ENCODE measurements around the gene MCRIP1.

MCRIP1 gene

DNA sequence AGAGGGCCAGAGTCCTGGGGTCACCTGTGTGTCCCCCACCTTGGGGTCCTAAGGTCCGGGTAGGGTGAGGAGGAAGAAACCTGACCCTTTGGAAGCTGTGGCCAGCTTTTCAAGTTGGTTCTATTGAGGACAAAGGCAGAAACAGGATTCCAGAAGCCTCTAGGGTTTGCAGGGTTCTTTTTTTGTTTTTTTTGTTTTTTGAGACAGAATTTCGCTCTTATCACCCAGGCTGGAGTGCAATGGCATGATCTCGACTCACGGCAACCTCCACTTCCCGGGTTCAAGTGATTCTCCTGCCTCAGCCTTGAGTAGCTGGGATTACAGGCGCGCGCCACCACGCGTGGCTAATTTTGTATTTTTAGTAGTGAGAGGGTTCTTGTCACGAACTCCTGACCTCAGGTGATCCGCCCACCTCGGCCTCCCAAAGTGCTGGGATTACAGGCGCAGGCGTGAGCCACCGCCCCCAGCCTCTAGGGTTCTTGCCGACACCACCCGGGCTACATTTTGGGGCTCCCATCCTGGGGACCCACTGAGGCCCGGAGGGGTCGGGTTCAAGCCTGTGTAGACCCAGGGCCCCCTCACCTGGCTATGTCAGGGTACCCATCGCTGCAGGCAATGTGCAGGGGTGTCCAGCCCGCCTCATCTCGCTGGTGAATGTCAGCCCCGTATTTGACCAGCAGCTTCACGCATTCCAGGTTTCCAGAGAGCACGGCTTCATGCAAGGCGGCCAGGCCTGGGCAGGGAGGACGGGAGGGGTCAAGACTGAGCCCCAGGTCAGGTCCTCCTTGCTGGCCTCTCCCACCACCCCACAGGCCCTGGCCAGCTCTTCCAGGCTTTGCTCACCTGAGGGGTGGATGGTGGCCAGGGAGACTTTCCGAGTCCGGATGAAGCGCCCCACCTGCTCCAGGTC lies 1.1 kb upstream of the MCRIP1 start:
- TF ChIP-seq PPARA (CRISPR knock-in tag; IDR thresholded peaks at IDR 0.05; ENCODE audit: borderline replicate concordance) (no peak), GLIS3 (CRISPR knock-in tag; IDR thresholded peaks at IDR 0.05) (no peak)
- no peak for ATAC-seq

DNA sequence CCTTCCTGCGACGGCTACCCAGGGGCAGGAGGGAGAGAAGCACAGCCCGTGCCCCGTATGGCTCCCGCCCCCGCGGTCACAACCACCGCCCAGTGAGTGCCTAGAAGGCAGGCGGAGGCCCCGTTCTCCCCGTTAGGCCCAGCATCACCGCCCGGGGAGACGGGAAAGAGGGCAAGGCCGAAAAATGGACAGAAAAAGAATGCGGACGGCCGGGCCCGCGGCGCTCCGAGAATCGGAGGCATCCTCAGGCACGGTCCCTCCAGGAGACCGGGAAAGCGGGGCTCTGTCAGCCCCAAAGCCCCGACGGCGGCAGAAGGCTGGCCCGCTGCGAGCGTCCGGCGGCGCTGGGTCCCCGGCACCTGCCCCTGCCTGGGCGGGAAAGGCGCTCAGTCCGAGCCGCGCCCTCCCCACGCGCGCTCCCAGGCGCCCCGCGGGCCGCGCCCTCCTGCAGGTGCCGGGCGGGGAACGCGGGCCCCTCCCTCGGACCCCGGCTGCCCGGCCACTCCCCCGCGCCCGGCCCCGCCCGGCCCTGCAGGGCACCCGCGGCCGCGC lies 407 bp downstream of the MCRIP1 start:
- ATAC-seq, result peak; percentile 55
- TF ChIP-seq RARB (CRISPR knock-in tag; IDR thresholded peaks at IDR 0.05) (no peak), ISL1 (CRISPR knock-in tag; IDR thresholded peaks at IDR 0.05) (no peak), OSR1 (CRISPR knock-in tag; IDR thresholded peaks at IDR 0.05) (no peak), ARNTL (CRISPR knock-in tag; IDR thresholded peaks at IDR 0.05; ENCODE audit: borderline replicate concordance, low read depth) (no peak), SNAI2 (CRISPR knock-in tag; IDR thresholded peaks at IDR 0.05) (peak; percentile 69; the same call in 1 of the 2 replicates), ESRRG (CRISPR knock-in tag; IDR thresholded peaks at IDR 0.05) (0 out of 2 replicates have a peak, but pooled peaks have one; percentile 14), ZNF70 (CRISPR knock-in tag; IDR thresholded peaks at IDR 0.05) (no peak)
- TF ChIP-seq, protein P1, sequence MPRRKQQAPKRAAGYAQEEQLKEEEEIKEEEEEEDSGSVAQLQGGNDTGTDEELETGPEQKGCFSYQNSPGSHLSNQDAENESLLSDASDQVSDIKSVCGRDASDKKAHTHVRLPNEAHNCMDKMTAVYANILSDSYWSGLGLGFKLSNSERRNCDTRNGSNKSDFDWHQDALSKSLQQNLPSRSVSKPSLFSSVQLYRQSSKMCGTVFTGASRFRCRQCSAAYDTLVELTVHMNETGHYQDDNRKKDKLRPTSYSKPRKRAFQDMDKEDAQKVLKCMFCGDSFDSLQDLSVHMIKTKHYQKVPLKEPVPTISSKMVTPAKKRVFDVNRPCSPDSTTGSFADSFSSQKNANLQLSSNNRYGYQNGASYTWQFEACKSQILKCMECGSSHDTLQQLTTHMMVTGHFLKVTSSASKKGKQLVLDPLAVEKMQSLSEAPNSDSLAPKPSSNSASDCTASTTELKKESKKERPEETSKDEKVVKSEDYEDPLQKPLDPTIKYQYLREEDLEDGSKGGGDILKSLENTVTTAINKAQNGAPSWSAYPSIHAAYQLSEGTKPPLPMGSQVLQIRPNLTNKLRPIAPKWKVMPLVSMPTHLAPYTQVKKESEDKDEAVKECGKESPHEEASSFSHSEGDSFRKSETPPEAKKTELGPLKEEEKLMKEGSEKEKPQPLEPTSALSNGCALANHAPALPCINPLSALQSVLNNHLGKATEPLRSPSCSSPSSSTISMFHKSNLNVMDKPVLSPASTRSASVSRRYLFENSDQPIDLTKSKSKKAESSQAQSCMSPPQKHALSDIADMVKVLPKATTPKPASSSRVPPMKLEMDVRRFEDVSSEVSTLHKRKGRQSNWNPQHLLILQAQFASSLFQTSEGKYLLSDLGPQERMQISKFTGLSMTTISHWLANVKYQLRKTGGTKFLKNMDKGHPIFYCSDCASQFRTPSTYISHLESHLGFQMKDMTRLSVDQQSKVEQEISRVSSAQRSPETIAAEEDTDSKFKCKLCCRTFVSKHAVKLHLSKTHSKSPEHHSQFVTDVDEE (CRISPR knock-in tag; IDR thresholded peaks at IDR 0.05), result no peak

DNA sequence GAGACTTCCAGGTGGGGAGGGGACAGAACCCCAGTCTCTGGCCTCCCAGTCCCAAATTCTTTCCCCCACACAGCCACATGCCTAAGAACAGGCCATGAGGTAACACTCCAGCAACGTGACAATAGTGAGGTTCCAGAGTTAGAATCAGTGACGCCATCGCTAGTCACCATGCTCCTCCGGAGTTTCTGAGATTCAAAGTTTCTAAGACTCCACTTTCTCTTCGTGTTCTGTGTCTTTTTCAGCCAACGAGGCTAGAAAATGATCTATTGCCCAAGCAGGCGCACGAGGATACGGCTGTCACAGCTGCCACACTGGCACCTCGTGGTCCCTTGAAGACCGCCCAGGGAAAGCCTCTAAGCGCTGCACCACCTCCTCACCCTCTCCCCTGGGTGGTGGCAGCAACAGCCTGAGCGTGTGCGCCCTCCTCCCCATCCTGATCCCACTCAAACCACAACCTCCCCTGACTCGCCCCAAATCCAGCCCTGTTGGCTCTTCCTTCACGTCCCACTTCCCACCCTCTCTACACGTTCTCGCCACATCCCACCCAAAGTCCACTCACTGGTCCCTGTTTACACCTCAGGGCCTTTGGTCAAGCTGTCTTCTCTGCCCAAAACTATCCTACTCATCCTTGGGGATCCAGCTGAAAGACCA lies 1.0 kb downstream of the MCRIP1 start:
- no peak for TF ChIP-seq RARB (CRISPR knock-in tag; IDR thresholded peaks at IDR 0.05)
- ATAC-seq, result peak; percentile 37

DNA sequence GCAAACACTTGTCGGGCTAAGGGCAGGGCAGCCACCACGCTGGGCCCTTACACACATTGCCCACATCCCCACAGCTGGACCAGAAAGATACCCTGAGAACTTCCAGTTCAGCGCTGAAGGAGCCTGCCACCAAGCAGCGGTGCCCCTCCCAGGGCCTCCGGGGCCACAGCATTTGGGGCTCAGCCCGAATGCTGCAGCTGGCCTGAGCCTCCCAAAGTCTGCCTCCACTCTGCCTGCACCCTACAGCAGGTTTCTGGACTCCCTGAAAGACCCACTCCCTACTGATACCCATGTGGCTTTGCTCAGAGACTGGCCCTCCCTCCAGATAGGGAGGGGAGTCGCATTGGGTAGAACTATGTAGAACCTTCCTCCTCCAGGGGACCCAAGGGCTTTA lies 1.5 kb downstream of the MCRIP1 start:
- ATAC-seq, result no peak
- TF ChIP-seq TOX (CRISPR knock-in tag; IDR thresholded peaks at IDR 0.05; ENCODE audit: borderline replicate concordance) (no peak), ZC3H10 (CRISPR knock-in tag; IDR thresholded peaks at IDR 0.05) (no peak), ISL1 (CRISPR knock-in tag; IDR thresholded peaks at IDR 0.05) (no peak), OSR1 (CRISPR knock-in tag; IDR thresholded peaks at IDR 0.05) (no peak), ZNF8 (CRISPR knock-in tag; IDR thresholded peaks at IDR 0.05) (no peak), PPARA (CRISPR knock-in tag; IDR thresholded peaks at IDR 0.05; ENCODE audit: borderline replicate concordance) (no peak), RARB (CRISPR knock-in tag; IDR thresholded peaks at IDR 0.05) (no peak), GLIS3 (CRISPR knock-in tag; IDR thresholded peaks at IDR 0.05) (no peak), SNAI2 (CRISPR knock-in tag; IDR thresholded peaks at IDR 0.05) (no peak), ARNTL (CRISPR knock-in tag; IDR thresholded peaks at IDR 0.05; ENCODE audit: borderline replicate concordance, low read depth) (no peak), ESRRG (CRISPR knock-in tag; IDR thresholded peaks at IDR 0.05) (no peak), ZNF70 (CRISPR knock-in tag; IDR thresholded peaks at IDR 0.05) (no peak), BACH2 (CRISPR knock-in tag; IDR thresholded peaks at IDR 0.05; ENCODE audit: borderline replicate concordance) (no peak), ZFP30 (CRISPR knock-in tag; IDR thresholded peaks at IDR 0.05) (no peak), ZFP3 (CRISPR knock-in tag; IDR thresholded peaks at IDR 0.05) (no peak), TCF4 (CRISPR knock-in tag; IDR thresholded peaks at IDR 0.05; ENCODE audit: borderline replicate concordance) (no peak)
- TF ChIP-seq, protein P2, sequence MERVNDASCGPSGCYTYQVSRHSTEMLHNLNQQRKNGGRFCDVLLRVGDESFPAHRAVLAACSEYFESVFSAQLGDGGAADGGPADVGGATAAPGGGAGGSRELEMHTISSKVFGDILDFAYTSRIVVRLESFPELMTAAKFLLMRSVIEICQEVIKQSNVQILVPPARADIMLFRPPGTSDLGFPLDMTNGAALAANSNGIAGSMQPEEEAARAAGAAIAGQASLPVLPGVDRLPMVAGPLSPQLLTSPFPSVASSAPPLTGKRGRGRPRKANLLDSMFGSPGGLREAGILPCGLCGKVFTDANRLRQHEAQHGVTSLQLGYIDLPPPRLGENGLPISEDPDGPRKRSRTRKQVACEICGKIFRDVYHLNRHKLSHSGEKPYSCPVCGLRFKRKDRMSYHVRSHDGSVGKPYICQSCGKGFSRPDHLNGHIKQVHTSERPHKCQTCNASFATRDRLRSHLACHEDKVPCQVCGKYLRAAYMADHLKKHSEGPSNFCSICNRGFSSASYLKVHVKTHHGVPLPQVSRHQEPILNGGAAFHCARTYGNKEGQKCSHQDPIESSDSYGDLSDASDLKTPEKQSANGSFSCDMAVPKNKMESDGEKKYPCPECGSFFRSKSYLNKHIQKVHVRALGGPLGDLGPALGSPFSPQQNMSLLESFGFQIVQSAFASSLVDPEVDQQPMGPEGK (CRISPR knock-in tag; IDR thresholded peaks at IDR 0.05; ENCODE audit: borderline replicate concordance), result no peak
- TF ChIP-seq, protein P3, sequence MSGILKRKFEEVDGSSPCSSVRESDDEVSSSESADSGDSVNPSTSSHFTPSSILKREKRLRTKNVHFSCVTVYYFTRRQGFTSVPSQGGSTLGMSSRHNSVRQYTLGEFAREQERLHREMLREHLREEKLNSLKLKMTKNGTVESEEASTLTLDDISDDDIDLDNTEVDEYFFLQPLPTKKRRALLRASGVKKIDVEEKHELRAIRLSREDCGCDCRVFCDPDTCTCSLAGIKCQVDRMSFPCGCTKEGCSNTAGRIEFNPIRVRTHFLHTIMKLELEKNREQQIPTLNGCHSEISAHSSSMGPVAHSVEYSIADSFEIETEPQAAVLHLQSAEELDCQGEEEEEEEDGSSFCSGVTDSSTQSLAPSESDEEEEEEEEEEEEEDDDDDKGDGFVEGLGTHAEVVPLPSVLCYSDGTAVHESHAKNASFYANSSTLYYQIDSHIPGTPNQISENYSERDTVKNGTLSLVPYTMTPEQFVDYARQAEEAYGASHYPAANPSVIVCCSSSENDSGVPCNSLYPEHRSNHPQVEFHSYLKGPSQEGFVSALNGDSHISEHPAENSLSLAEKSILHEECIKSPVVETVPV (CRISPR knock-in tag; IDR thresholded peaks at IDR 0.05), result no peak
